GM12875 (cell line): ENCODE data around the gene VILL.

Experiments used
- H3K4me3 ChIP-seq: one replicate; pipeline ENCODE4 v1.5.1; 2011; ENCODE audit warnings: low read depth, low read length, control low read depth
- CTCF ChIP-seq: IDR thresholded peaks from 2 replicates; pipeline ENCODE4 v1.5.1; 2011; ENCODE audit warnings: low read depth, mild to moderate bottlenecking, control low read depth, inconsistent platforms, low read length, moderate library complexity, borderline replicate concordance; ENCODE audit not compliant: insufficient read depth

VILL gene

DNA sequence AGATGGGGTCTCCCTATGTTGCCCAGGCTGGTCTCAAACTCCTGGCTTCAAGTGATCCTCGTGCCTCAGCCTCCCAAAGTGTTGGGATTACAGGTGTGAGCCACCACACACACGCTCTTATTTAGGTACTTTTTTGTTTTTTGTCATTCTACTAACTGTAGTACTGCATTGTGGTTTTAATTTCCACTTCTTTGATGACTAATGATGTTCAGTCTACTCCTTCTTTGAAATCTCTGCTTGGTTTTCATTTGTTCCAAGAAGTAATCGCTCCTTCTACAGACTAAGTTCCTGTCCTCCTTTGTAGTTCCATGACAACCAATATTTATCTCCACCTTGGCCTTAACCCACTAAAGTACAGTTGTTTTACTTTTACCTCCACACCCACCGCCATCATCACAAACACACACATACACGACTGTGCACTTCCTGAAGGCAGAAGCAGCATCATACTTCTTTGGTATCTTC, 47.9 kb downstream of the VILL start:
- H3K4me3 ChIP-seq = no peak overlapping the region

DNA sequence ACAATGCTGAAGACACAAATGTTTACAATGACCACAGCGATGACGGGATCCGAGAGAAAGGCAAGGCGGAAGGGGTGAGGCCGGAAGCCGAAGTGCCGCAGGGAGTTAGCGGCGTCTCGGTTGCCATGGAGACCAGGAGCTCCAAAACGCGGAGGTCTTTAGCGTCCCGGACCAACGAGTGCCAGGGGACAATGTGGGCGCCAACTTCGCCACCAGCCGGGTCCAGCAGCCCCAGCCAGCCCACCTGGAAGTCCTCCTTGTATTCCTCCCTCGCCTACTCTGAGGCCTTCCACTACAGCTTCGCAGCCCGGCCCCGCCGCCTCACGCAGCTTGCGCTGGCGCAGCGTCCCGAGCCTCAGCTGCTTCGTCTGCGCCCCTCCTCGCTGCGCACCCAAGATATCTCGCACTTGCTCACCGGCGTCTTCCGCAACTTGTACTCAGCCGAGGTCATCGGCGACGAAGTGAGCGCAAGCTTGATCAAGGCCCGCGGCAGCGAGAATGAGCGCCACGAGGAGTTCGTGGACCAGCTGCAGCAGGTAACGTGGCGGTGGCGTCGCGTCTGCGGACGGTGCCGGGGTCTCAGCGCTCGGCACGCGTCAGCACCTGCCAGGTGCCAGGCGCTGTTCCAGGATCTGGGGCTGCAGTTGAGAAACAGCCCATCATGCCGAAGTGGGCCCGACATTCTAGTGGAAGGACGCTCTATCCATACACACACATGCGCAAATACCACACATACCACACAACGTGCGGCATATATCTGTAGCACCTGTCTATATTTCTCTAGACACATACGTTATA, 48.7 kb downstream of the VILL start, which contains the start of gene DLEC1:
TSS of gene DLEC1 (plus strand) at position 108 of the 798 bp plus-strand sequence. CDS start at position 126, 18 bp downstream.
- no peak for TF ChIP-seq CTCF
- H3K4me3 ChIP-seq = peak within 1 kb of the TSS; percentile 61

More for the DNA sequence above, 47.9 kb downstream of the VILL start:
- TF ChIP-seq CTCF = no peak

DNA sequence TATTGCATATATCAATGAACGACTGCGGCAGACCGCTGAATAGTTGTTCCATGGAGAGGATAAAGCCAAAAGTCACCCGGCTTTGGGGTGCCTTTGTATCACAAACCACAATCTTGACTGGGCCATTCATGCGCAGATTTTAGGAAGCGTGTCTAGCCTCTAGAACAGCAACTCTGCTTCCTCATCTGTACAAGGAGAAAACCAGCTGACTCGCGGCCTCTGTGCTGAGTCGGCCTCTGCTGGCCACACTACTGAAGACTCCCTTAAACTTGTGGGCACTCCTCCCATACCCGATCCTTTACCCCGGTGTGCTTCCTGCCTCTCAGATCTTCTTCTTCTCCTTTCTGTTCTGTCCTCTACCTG, 49.3 kb downstream of the VILL start:
- TF ChIP-seq CTCF = peak; percentile 17; the same call in 1 of the 2 replicates
- H3K4me3 ChIP-seq = no peak overlapping the region

DNA sequence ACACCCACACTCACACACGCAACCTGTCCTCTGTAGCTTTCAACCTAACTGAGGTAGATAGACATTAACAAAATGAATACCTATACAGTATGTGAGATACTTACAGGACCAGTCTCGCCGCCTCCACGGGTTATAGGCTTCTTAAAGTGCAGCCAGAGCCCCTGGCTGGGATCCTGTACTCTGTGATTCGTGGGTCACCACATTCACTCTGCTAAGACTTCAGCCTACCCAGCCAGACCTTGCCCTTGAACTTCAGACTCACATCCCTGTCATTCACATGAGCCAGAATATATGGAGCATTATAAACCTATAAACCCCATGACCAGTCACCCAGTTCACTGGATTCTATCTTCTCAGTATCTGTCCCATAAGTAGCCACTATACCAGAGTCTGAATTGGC, 49.8 kb downstream of the VILL start:
- H3K4me3 ChIP-seq = no peak overlapping the region
- TF ChIP-seq CTCF = no peak

- TF ChIP-seq CTCF = no peak
Observed at GRCh38 chr3:38043486-38043885, 52.9 kb downstream of the VILL start.

GRCh38 chr3:38046027-38046426, 55.4 kb downstream of the VILL start:
- no peak overlapping the region for H3K4me3 ChIP-seq
- no peak for TF ChIP-seq CTCF

More at GRCh38 chr3:38043486-38043885, 52.9 kb downstream of the VILL start:
- H3K4me3 ChIP-seq = no peak overlapping the region

DNA sequence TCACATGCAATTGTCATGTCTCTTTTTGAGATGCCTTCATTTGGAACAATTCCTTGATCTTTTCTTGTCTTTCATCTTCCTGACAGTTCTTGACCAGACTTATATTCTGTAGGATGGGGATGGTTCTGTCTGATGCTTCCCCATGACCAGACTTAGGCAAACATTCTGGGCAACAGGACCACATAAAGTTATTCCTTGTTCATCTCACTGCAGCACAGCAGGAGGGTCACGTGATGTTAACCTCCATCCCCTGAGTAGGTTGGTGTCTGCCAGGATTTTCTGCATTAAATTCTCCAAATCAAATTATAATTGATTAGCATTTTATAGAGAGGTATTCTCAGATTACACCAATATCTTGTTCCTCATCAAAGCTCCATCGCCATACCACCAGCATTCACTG, 56.2 kb downstream of the VILL start:
- H3K4me3 ChIP-seq = no peak overlapping the region

More for the DNA sequence above, 56.2 kb downstream of the VILL start:
- TF ChIP-seq CTCF = no peak
